Osteoblast (primary cell): ENCODE measurements around the gene AFF2. TPM values are rescaled to one million over a fixed set of nuclear protein-coding genes. Genes with fewer than 3 reads are reported as not detected.

Source experiments
- DNase-seq: peaks from one replicate; pipeline ENCODE4 v3.0.0; 2011; ENCODE audit warnings: low spot score, mixed read lengths; ENCODE audit not compliant: insufficient read length; ENCODE audit errors: missing footprints
- H2AFZ ChIP-seq: 2 replicates; pipeline ENCODE4 v1.6.0; 2011; ENCODE audit warnings: mild to moderate bottlenecking, low read length
- H3K27ac ChIP-seq: 2 replicates; pipeline ENCODE4 v1.5.1; 2011; ENCODE audit warnings: mild to moderate bottlenecking, low read depth, low read length, moderate library complexity
- H3K27me3 ChIP-seq: 2 replicates; pipeline ENCODE4 v1.6.0; 2012; ENCODE audit warnings: mild to moderate bottlenecking, control low read depth, inconsistent platforms, low read length, moderate library complexity; ENCODE audit not compliant: insufficient read depth
- H3K36me3 ChIP-seq: 2 replicates; pipeline ENCODE4 v1.5.1; 2011; ENCODE audit warnings: mild to moderate bottlenecking, low read length, control low read depth, moderate library complexity; ENCODE audit not compliant: insufficient read depth
- H3K4me1 ChIP-seq: 2 replicates; pipeline ENCODE4 v1.5.1; 2011; ENCODE audit warnings: mild to moderate bottlenecking, low read length, control low read depth, moderate library complexity; ENCODE audit not compliant: insufficient read depth
- H3K4me2 ChIP-seq: 2 replicates; pipeline ENCODE4 v1.6.0; 2011; ENCODE audit warnings: mild to moderate bottlenecking, low read length; ENCODE audit not compliant: insufficient read depth
- H3K4me3 ChIP-seq: fragments of 200-600 bp; sonication (generic); 3 replicates; pipeline ENCODE4 v1.5.1; 2012; ENCODE audit warnings: mild to moderate bottlenecking, low read length, inconsistent platforms; ENCODE audit not compliant: insufficient read depth
- H3K79me2 ChIP-seq: 2 replicates; pipeline ENCODE4 v1.6.0; 2012; ENCODE audit warnings: mild to moderate bottlenecking, low read length, control low read depth, inconsistent platforms; ENCODE audit not compliant: insufficient read depth
- H3K9me3 ChIP-seq: 2 replicates; pipeline ENCODE4 v1.5.1; 2011; ENCODE audit warnings: low read depth, low read length, control low read depth
- H4K20me1 ChIP-seq: 2 replicates; pipeline ENCODE4 v1.6.0; 2012; ENCODE audit warnings: mild to moderate bottlenecking, low read length, control low read depth; ENCODE audit not compliant: insufficient read depth
- CTCF ChIP-seq: IDR thresholded peaks from 2 replicates; pipeline ENCODE4 v1.5.1; 2011; ENCODE audit warnings: mild to moderate bottlenecking, low read depth, low read length, moderate library complexity; ENCODE audit errors: extremely low read depth
- total RNA-seq: library from RNA; depleted of rRNA; stranded (reverse); fragments of >200 nt; gene quantifications from 2 replicates; pipeline ENCODE4 v1.2.3, GENCODE V29; 2012

The AFF2 gene
- total RNA-seq, 1 donor: 10.9 TPM

DNA sequence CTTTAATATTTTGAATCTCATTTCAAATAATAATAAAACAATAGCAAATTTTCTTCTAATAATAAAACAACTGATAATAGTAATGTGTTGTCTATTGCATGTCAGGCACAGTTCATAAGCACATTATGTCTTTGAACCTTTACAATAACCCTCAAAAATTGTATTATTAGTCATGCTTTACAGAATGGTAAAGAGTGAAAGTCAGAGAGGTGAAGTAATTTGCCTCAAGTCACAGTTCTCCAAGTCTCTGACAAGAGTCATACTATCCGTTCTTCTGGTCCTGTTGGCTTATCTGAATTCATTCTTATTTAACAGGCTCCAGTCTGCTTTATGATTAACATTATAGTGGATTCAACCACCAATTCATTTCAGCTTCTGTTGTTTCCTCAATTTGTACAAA, 313.0 kb downstream of the AFF2 start:
- Histone ChIP-seq H3K4me3 (no peak overlapping the region), H3K4me2 (no peak overlapping the region), H3K9me3 (no peaks in the 10 kb centered on the region), H3K36me3 (no peaks in the 10 kb centered on the region), H3K27me3 (no peaks in the 10 kb centered on the region), H4K20me1 (no peaks in the 10 kb centered on the region), H3K27ac (no peak overlapping the region), H3K4me1 (no peaks in the 10 kb centered on the region), H2AFZ (no peak overlapping the region), H3K79me2 (no peaks in the 10 kb centered on the region)
- DNase-seq: no peak
- TF ChIP-seq CTCF: no peak

DNA sequence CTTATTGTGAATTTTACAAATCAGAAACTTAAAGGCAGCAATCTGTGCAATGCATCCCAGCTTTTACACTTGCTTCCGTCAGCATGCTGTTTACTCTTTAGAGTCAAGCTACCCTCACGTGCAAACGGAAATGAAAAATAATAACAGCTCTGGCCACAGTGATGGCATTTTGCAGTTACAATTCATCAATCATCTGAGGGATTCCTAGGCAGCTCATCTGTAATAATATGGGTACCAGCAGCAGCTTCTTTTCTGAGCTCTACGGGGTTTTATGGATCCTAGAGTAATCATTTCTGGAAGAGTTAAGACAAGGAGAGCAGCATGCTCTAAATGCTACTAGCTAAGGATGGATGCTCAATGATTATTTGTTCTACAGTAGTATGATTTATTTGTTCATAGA, 313.6 kb downstream of the AFF2 start:
- H3K4me2 ChIP-seq: no peak overlapping the region
- H3K27ac ChIP-seq: no peak overlapping the region
- no peaks in the 10 kb centered on the region for H3K79me2 ChIP-seq
- H3K4me1 ChIP-seq: no peaks in the 10 kb centered on the region
- no peak overlapping the region for H3K4me3 ChIP-seq
- no peaks in the 10 kb centered on the region for H4K20me1 ChIP-seq
- no peaks in the 10 kb centered on the region for H3K9me3 ChIP-seq
- no peak for TF ChIP-seq CTCF
- no peaks in the 10 kb centered on the region for H3K36me3 ChIP-seq
- H2AFZ ChIP-seq: no peak overlapping the region
- DNase-seq: no peak
- no peaks in the 10 kb centered on the region for H3K27me3 ChIP-seq

- no peaks in the 10 kb centered on the region for H3K36me3 ChIP-seq
- no peaks in the 10 kb centered on the region for H3K9me3 ChIP-seq
- no peak overlapping the region for H3K27ac ChIP-seq
- no peak overlapping the region for H3K4me2 ChIP-seq
- no peaks in the 10 kb centered on the region for H3K4me1 ChIP-seq
- DNase-seq: no peak
- no peak overlapping the region for H3K4me3 ChIP-seq
- no peak for TF ChIP-seq CTCF
- H4K20me1 ChIP-seq: no peaks in the 10 kb centered on the region
- no peaks in the 10 kb centered on the region for H3K79me2 ChIP-seq
- H3K27me3 ChIP-seq: no peaks in the 10 kb centered on the region
- no peak overlapping the region for H2AFZ ChIP-seq
Measured at GRCh38 chrX:148815218-148815961, 315.0 kb downstream of the AFF2 start.

- no peak overlapping the region for H3K4me3 ChIP-seq
- no peak overlapping the region for H3K27ac ChIP-seq
- H3K36me3 ChIP-seq: no peaks in the 10 kb centered on the region
- DNase-seq: no peak
- H4K20me1 ChIP-seq: no peaks in the 10 kb centered on the region
- no peaks in the 10 kb centered on the region for H3K27me3 ChIP-seq
- H3K4me2 ChIP-seq: no peak overlapping the region
- no peaks in the 10 kb centered on the region for H3K79me2 ChIP-seq
- no peak overlapping the region for H2AFZ ChIP-seq
- no peaks in the 10 kb centered on the region for H3K4me1 ChIP-seq
- H3K9me3 ChIP-seq: peaks cover 4% of the 10 kb centered on the region
- no peak for TF ChIP-seq CTCF
Measured at GRCh38 chrX:148823986-148824385, 323.6 kb downstream of the AFF2 start.
